Measurements from ENCODE around the gene COL23A1.

The COL23A1 gene

GRCh38 chr5:178477802-178478201 is 112.4 kb downstream of the COL23A1 start:
- DNase-seq (ENCODE audit: low read depth, low spot score) = no peak

- DNase-seq (ENCODE audit: low read depth, low spot score) = no peak
Measured at GRCh38 chr5:178476972-178477754, 113.0 kb downstream of the COL23A1 start.

- no peak for DNase-seq (ENCODE audit: low read depth, low spot score)
Measured at GRCh38 chr5:178476531-178476930, 113.7 kb downstream of the COL23A1 start.

DNA sequence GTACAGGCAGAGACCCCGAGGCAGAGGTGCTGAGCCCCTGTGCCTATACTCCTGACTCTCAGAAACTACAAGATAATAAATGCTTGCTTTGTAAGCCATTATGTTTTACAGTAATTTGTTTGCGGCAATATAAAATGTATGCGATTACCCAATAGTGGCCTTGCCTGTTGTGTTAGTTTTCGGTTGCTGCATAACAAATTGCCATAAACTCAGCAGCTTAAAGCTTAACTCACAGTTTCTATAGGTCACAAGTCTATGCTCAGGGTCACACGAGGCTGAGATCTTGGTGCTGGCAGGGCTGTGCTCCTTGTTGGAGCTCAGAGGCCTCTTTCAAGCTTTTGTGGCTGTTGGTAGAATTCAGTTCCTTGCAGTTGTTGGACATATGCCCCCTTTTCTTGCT is 114.8 kb downstream of the COL23A1 start:
- DNase-seq (ENCODE audit: low read depth, low spot score) = no peak

DNA sequence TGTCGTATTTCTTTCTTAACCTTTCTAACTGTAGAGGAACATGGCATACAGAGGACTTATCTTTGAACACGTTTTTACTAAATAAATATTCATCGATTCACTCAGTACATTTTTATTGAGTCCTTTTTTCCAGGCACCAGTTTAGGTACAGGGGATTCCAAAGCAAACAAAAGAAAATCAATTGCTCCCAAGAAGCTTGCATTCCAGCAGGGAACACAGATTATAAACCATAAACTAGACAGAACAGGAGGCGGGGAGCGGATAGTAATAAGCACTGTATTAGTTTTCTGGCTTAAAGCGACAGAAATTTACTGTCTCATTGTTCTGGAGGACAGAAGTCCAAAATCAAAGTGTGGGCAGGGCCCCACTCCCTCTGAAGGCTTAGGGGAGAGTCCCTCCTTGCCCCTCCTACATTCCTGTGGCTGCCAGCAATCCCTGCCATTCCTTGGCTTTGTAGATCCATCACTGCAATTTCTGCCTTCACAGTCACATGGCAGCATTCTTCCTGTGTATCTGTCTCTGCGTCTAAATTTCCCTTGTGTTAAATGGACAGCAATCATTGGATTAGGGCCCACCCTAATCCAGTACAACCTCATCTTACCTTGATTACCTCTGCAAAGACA is 115.5 kb downstream of the COL23A1 start:
- no peak for DNase-seq (ENCODE audit: low read depth, low spot score)

- DNase-seq (ENCODE audit: low read depth, low spot score) = no peak
Measured at GRCh38 chr5:178473854-178474253, 116.3 kb downstream of the COL23A1 start.

DNA sequence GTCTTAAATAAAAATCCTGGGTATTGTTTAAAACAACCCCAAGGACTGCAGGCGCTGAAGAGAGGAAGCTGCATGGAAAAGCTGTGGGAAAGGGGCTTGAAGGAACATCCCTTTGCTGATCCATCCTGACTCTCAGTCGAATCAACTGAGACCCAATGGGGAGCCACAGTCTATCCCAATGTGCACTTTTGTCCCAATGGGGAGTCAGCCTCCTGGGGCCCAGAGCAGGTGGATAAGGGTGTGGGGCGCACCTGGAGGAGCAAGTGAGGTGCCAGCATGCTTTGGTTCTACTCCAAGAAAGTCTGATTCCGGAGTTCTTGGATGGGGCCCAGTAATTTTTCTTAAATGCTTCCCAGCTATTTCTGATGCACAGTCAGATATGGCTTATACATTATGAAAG is 118.1 kb downstream of the COL23A1 start:
- DNase-seq (ENCODE audit: low read depth, low spot score) = no peak

DNA sequence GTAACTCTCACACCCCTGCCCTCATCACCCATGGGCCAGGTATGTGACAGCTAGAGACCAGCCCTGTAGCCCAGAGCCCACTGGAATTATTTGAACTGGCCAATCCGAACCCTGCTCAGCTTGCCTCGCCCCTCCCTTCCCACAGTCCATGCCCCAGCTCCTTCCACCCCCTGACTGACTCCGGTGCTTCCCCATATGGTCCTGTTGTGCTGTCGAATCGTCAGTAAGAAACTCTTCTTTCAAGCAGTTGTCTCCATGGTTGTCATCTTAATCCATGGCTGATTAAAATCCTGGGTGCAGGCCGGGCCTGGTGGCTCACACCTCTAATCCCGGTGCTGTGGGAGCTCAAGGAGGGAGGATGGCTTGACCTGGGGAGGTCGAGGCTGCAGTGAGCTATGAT is 118.5 kb downstream of the COL23A1 start:
- DNase-seq (ENCODE audit: low read depth, low spot score) = no peak

DNA sequence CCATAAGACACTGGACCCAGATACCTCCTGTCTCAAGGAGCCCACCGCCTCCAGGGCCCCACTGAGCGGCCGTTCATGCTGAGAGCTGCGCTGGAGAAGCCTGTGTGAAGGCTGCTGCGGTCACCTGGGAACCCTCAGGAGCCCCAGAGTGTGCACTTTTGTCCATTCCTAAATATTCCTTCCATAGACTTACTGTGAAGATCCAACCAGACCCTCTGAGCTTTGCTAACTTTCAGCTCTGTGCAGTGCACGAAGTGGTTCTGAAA is 119.5 kb downstream of the COL23A1 start:
- no peak for DNase-seq (ENCODE audit: low read depth, low spot score)

DNA sequence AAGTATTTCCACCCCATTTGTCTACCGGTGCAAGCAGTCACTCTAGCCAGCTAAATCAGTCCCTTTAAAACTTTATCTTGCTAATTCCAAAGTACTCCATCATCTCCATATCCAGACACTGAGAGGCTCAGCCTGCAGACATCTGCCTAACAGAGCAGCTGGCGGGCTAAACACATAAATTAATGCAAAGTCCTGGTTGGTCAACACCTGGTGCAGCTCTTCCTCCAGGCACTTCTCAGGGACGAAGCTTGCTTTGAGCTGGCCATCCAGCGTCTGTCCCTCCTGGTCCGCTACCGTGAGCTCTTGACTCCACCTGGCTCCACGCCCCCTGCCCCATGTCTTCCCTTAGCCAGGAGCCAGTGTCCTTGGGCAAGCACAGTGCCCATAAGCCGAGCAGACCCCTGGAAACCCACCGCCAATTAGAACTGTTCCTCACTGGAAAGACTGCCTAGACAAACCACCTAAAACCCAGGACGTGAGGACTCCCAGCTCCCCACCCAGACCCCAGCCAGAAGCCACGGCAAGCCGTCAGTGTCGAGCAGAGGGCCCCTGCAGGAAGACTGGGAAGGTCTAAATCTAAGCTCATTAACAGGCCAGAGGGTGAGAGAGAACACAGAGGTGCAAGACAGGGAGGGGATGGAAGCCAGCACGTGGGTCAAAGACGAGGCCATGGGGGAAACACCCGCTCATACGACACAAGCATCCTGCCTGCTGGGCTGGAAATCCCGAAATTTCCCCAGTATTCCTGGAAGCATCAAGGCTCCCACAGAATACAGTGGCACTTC is 120.0 kb downstream of the COL23A1 start:
- no peak for DNase-seq (ENCODE audit: low read depth, low spot score)

DNA sequence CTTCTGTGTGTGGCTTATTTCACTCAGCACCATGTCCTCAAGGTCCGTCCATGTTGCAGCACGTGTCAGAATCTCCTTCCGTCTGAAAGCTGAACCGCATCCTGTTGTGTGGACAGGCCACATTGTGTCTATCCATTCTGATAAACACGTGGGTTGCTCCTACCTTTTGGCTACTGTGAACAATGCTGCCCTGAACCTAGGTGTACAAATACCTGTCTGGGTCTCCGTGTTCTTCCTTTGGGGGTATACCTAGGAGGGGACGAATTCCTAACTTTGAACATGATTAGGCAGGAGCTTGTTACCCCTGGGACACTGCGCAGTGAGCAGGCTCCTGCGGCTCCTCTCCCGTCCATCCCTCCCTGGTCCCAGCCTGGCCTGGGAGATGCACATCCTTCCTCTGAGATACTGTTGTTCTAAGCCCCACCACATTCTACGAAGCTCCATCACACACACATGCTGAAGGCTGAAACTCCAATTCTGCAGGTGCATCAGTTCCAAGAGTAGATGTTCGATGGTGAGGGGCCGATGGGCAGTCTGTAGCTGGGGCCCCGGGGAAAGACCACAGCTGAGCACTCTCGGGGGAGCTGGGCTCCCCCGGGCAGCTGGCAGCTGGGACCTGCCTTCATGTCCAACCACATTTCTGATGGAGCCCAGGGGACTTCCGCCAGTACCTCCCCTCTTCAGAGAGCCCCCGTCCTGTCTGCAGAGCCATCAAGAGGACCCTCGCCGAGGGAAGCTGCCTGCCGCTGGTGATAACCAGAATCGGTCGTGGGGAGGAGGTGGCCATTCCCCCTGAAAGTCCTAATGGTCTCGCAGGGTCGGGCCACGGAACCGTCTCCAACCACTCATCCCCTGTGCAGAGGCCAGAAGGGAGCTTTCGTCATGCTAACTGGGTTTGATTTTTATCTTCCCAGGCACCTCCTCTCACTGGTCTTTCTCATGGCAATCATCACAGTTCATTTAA is 120.9 kb downstream of the COL23A1 start:
- DNase-seq (ENCODE audit: low read depth, low spot score) = no peak

GRCh38 chr5:178468196-178468685 is 122.0 kb downstream of the COL23A1 start:
- no peak for DNase-seq (ENCODE audit: low read depth, low spot score)

GRCh38 chr5:178467568-178468195 is 122.5 kb downstream of the COL23A1 start:
- no peak for DNase-seq (ENCODE audit: low read depth, low spot score)

DNA sequence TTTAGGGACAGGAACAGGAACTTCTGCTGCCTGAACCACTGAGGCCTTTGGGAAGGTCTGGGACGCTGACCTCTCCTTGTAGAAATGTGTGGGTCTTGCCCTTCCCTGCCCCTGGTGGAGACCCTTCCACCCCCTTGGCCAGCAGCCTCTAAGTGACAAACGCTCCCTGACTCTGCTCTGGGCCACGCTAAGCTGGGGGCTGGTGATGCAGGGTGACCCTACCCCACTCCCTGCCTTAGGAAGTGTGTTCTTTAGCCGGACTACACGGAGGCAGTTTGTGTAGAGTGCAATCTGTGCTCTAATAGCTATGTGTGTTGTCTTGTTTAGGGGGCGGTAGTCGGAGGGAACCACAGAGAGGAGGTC is 123.0 kb downstream of the COL23A1 start:
- DNase-seq (ENCODE audit: low read depth, low spot score) = no peak

- DNase-seq (ENCODE audit: low read depth, low spot score) = no peak
Measured at GRCh38 chr5:178466342-178466741, 123.9 kb downstream of the COL23A1 start.

DNA sequence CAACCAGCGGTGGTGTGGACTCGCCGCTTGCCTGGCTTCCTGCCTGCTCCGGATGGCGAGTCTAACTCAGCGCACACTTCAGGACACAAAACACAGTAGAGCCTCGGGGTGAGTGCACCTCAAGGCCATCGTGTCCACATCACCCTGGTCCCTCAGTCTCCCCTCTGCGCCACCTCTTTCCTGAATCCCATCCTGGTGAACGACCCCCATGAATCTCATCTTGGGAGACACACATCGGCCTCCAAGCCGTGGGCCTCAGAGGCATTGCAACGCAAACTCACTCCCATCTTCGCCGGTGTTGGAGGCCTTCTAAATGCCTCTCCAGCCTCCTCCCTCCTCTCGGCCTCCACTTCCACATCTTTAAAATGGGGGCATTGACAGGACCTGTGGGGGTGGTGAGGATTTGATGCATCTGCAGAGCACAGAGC is 124.3 kb downstream of the COL23A1 start:
- no peak for DNase-seq (ENCODE audit: low read depth, low spot score)

DNA sequence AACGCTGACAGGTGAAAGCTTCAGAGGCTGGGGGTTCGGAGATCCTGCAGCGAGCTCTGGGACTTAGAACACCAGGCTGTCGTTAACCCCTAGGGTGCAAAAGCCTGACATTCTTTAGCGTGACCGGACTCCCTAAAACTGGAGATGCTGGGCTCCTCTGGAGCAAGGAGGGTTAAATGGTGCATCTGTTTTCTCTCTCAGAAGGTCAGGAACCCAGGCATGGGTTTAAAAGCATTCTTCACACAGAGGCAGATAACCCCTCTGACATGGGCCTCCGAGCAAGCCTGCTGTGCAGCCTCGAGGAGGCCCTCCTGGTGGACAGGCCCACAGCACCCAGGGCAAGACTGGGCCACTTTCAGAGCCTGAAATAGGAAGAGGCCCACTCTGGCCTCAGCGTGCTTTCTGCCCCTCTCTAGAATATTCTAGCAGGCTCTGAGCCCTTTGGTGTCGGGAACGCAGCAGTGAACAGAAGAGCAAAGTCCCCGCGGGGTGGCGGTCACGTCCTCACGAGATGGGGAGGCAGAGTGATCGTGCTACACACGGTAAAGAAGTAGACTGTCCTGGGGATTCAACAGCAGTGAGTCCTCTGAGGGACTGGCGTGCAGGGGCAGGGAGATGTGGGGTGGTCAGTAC is 124.8 kb downstream of the COL23A1 start:
- DNase-seq (ENCODE audit: low read depth, low spot score) = no peak

DNA sequence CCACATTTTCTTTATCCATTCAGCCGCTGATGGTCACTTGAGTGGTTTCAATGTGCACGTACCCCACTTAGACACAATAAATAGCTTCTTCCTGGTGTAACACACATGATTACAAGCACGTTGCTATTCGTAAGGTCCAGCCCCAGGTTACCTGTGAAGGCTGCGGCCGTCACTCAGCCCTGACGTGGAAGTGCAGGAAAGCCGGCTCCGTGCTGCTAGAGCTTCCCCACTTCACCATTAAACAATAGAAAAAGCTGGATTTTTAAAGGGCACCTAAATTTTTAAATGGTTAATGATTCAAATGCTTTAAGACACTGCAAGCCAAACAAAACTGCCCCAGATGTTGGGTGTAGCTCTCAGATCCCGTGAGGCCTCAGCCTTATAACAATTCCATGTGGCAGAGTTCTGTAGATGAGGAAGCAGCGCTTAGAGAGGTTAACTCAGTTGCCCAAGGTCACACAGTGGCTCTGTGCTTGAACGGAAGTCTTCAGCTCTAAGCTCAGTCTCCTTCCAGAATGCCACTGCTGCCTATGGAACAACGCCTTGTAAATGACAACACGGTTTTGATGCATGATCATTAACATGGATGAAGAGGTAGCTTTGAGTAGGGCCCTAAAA is 125.7 kb downstream of the COL23A1 start:
- no peak for DNase-seq (ENCODE audit: low read depth, low spot score)

DNA sequence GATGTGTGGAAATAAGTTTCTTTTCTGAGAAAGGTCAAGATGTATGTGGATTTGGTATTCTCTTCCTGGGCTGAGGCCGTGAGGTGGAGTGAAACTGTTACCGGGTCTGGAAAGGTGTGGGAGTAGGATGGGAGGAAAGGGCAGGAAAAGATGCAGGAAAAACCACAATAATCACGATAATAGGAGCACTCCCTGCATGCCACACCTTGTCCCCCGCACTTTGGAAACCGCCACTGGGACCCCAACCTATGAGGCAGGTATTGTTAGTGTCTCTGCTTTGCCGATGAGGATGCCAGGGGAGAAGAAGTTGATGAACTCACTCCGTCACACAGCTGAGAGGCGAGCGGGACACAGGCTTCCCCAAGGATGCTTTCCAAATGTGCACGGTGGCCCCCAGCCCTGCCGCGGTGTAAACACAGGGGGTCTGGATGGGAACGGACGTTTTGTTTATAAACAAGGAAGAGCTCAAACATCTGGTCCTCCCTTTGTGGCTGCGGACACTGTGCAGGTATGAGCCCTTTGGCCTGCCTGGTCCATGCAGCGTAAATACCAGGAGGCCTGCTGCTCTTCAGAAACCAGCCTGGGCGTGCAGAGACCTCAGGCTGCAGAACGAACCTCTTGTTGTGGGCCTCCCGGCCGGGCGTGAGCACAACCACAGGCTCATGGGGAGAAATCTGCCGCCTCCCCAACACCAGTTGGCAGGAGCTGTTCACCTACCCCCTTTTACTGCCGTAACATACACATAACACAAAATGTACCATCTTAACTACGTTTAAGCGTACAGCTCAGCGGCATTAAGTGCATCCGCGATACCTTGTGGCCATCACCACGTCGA is 126.7 kb downstream of the COL23A1 start:
- DNase-seq (ENCODE audit: low read depth, low spot score) = no peak

All from smooth muscle cell of the brain vasculature (primary cell).